AG20443 (cell line): ENCODE measurements around the gene NOS3.

Source experiments
- DNase-seq: peaks from one replicate; pipeline ENCODE4 v3.0.0; 2012; ENCODE audit warnings: low spot score, mixed read lengths

Gene NOS3

DNA sequence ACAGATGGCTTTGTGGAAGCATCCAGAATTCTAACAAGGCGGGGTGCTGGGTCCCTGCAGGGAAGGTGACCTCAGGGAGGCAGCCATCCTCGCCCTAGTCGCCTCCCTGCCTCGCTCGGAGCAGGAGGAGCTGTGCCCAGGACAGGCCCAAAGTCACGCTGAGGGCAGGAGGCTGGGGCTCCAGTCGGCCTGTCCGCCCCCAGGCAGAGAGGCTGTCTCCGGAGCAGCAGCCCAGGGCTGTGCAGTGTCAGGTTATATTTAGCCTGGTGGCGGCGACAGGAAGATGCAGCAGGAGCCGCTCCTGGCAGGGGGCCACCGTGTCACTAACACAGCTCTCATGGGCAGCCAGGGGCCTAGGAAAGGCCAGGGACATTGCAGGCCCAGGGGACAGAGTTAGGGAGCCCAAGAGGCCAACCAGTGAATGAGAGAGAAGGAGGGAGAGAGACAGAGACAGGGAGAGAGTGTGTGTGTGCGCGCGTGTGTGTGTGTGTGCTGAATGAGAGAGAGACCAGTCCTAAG, 26.2 kb upstream of the NOS3 start:
- no peak for DNase-seq

DNA sequence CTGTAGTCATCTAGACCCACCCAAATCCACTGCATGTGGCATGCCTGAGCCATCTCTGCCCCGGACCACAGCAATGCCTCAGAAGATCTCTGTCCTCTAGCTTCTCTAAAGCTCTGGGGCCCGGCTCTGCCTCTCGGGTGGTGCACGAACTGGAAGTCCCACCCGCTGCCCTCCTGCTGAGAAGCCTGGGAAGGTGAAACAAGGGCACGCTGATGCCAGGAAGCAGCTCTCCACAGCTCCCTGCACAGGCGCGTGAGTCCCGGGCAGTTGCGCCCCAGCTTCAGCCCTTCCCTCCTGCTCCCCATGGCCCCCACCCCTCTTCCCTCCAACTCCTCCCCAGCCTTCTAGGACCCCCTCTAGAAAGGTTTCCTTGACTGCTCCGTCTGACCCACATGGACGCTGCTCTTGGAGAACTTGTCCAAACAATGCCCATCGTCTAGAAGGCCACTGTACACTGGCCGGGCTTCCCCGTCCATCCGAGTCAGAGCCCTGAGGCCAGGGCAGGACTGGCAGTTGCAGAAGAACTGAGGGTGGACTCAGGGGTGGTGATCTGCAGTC, 25.5 kb upstream of the NOS3 start:
- no peak for DNase-seq

DNA sequence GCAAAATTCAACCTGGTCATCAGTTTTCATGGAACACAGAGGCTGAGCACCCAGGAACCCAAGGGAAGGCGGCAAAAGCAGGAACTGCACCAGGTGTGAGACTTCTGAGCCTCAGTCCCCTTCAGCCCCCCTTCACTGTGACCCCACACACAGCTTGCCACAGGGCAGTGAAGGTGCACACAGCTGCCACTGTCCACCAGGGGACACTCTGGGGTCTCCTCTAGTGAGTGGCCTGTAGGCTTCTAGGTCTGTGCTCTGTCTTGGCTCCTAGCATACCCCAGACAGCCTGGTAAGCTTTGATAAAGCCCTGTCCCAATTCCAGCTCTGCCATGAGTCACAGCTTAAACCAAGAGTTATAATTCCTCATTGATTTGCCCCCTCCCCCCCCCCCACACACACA, 24.8 kb upstream of the NOS3 start:
- DNase-seq: no peak

DNA sequence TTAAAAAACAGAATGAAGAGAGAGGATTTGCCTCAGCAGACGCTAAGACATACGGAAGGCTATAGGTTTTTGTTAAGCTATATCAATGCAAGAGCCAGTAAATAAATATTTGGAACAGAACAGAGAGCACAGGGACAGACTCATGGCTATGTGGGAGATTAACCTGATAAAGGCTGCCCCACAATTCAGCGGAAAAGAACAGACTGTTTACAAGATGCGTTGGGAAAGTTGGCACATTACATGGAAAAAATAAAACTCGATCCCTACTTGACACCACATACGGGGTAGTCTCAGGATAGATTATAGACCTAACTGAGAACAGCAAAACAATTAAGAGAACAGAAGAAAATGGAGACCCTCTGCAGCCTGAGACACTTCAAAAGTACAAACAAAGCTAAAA, 23.5 kb upstream of the NOS3 start:
- DNase-seq: no peak

DNA sequence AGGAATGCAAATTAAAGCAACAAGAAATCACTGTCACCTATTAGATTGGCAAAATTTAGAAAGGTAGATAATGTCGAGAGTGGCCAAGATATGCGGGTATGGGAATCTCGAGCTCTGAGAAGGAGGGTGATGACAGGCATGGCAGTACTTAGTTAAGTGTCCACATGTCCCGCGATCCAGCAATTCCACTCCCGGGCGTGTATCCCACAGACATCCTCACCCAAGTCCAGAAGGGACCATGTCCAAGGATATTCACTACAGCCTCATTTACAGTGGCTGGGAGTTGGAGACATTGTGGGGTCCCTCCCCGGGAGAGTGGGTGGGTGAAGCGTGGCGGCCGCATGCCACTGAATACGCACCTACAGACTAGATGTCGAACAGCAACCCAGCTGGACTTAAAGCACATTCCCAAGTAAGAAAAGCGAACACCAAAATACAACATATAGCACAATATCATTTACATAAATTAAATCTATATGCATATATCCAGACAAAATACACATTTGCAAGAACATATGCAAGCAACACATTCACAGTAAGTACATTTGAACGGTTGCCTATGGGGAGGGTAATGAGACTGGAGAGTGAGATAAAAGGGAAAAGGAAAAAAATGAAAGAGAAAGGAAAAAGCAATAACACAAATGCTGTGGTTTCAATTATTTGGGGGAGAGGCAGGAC, 22.6 kb upstream of the NOS3 start:
- DNase-seq: no peak

DNA sequence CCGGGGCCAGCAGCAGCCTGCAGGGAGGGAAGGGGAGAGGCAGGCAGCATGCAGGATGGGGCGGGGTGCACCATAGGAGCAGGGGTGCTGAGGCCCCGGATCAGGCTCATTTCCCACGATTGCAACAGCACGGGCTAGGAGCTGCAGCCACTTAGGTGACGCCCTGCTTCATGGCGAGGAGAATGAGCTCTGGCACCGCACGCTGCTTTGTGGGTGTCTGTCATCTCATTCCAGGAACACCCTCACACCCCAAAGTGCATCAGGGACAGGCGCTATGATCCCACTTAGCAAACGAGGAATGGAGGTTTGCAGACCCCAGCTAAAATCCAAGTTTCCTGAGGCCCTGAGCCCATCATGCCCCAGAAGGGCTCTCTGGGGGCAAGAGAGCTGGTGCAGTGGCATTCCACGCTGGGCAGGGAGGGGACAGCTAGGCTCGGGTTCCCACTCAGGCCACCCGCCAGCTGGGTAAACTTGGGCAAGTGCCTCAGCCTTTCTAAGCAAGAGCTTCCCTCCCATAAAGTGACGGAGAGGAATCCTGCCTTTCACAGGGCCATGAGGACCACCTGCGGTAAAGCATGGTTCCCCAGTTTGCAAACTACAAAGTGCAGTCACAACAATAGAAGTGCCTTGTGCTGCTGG, 22.0 kb upstream of the NOS3 start:
- peak; percentile 60 for DNase-seq

DNA sequence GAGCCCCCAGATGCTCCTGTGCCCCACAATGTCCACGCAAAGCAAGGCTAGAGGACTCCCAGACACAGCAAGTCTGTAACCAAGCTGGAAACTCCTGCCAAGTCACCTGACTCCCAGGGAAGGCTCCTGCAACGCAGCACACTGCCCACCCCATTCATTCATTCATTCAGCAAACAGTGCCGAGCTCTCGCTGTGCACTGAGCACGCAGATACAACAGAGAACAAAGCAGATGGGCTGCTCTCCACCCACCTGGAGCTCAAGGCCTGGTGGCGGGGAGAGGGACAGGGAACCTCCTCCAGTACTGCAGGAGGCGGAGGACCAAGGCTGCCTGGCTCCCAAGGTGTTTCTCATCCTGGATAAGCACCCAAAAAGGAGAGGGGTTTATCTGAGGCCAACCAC, 21.3 kb upstream of the NOS3 start:
- no peak for DNase-seq

DNA sequence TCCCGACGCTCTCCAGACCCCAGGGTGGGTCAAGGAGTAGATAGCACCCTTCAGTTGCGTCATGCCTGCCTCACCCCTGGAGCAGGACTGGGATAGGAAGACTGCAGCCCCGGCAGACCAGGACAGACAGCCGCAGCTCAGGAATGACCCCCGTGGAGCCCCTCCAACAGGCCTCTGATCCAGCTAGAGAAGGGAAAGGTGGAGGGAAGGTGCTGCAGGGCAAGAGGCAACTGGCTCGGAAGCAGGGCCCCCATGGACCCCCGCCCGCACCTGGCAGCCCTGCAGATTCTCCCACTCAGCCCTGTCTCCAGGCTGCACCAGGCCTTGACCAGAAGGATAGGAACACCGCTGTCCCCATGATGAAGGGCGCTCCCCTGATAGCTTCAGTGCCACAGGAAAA, 20.4 kb upstream of the NOS3 start:
- DNase-seq: no peak

DNA sequence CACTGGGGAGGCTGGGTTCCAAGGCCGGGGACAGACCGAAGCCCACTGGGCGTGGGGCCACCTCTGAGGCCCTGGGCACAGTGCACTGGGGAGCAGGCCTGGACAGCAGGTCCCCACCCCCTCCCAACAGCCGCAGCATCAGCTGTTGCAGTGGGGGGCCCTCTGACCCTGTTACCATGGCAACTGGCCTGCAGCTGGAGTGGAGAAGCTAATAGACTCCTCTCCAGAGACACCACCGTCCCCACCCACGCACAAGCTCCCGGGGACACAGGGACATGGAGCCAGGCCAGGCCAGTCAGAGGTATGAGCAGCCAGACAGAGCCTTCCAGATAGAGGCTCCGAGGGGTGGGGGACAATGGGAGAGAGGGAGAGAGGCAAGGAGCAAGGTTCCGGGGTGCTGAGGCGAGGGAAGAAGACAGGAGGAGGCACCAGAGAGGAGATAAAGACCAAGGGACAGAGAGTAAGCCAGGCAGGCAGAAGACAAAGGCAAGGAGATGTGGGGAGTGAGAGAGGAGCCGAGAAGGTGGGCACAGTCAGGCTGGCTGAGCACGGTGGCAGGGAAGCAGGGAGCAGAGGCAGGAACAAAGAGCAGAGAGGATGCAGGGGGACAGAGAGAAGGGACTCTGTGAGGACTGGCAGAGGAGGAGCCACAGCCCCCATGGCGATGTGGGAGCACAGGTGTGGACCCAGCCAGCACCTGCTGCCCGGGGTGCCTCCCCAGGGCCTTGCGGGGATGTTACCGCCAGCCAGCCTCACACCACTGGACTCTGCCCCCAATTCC, 19.4 kb upstream of the NOS3 start:
- DNase-seq: no peak

DNA sequence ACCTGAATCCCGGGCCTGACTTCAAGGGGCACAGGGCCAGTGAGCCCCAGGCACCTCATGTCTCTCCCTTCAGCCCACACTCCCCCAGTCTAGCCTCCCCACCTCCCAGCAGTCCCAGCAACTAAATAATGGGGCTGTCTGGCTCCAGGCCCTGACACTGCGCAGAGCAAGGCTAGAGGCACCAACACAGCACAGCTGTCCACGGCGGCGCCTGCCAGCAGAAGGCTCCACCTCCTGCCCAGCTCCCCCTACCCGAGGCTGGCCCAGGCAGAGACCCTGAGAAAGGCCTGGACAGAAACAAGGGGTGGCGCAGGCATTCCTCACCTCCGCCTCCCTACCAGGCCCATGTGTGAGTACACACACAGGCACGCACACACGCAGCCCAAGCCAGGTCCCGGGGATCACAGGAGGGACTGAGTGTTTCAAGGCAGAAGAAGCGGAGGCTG, 18.8 kb upstream of the NOS3 start:
- no peak for DNase-seq

DNA sequence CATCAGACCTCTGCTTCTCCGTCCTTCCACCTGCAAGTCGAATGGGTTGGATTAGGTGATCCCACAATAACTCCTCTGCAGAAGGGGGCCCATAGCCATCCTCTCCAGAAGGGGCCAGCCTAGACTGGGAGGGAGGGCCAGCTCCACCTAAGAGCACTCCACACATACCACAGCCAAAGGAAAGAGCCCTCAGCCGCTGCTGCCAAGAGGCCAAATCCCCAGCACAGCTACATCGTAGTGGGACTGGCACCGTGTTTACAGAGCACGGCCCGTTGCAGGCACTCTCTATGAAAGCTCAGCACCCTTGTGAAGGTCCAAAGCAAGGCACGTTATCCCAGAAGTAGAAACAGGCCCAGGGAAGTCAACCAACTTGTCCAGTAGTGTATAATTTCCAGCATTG, 18.1 kb upstream of the NOS3 start:
- no peak for DNase-seq

DNA sequence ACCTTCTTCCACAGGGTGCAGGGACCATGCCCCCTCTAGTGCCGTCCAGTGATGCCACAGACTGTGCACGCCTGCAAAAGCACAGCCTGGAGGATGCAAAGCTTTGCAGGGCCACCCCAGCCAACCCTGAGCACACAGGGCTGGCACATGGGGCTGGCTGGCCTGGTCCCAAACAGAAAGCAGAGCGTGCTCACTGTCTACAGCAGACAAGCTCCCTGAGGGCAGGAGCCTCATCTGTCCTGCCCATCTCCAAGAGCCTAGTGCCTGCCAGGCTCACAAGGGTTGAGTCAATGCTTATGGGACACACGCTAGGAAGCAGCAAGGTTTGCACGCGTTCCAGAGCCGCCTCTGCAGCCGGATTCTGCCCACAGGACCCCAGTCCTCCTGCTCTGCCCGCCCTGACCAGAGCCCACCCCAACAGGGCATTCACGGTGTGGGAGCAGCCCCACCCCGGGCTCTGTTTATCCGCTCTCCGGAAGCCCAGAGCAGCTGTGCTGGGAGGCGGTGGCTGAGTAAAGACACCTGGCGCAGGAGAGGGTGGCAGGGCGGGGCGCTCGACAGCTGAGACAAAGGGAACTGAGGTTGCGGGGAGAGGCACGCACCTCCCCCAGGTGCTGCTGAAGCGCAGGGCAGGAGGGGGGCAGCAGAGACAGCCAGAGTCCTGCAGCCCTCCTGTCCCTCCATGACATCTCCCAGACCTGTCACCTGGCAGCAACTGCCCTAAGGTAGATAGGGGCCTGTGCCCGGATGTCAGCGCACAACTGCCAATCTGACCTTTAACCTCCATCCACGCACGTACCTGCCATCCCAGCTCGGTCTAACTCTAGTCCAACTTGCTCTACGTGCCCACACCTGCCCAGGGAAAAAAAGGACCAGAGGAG, 17.0 kb upstream of the NOS3 start:
- no peak for DNase-seq

DNA sequence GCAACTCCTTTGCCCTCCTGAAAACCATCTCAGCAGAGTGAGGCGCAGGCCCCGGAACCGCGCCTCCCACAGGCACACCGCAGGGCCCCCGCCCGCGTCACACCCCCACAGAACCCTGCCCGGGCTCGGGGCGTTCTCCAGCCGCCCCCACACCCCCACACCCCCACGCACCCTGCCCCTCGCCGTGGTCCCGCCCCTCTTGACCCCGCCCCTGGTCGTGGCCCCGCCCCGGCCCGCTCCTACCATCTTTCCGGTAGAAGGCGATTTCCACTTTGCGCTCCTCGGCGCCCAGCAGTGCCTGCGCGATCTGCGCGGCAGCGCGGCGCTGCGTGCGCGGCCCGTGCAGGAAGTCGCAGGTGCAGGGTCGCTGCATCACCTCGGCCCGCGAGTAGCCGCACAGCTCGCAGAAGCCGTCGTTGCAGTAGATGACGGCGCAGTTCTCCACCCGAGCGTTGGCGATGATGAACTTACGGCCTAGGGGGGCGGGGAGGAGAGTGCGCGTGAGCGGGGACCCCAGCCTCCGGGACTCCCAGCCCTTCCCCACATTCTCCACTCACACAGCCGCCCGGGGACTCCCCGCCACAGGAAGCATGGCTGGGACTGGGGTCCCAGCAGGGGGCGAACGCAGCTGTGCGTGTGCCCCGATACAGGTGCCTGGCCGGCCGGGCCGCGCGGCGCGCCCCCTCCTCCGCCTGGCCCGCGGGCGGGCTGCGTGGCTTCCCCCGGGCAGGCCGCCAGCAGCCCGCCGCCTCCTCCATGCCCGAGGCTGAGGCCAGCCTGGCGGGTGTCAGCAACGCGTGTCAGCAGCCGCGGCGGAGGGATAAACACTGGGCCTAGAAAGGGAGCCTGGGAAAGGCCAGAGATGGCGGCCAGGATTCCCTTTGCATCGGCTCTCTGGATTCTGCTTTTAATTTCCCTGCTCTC, 16.1 kb upstream of the NOS3 start:
- peak; percentile 55 for DNase-seq

DNA sequence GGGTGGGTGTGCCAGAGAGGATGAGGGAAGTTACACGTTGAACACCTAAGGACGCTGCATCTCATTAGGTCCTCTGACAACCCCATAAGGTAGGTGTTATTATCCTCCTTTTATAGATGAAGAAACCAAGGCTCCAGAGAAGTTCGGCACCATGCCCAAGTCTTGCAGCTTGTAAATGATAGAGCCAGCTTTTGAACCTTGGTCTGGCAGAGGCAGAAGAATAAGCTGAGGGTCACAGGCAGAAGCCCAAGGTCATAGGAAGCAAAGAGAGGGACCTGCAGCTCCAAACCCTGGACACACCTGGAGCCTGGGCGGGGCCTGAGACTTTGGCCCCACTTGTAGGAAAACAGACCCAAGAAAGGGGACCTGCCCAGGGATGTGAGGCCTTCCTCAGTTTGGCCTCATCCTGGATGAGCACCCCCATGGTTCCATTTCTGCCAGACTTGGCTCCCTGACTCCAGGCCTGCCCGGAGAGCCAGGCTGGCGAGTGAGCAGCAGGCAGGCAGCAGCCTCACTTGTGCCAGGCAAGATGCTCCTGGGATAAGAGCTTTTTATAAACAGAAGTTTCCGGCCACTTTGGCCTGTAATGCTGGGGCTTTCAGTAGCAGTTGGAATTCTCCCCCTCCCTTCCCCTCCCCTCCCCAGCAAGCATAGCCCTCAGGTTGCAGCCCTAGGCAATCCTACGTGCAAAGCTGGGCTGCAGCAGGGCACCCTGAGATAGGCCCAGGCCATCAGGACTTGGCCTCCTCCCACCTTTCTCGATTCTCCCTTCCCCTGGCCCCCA, 15.1 kb upstream of the NOS3 start:
- DNase-seq: no peak

DNA sequence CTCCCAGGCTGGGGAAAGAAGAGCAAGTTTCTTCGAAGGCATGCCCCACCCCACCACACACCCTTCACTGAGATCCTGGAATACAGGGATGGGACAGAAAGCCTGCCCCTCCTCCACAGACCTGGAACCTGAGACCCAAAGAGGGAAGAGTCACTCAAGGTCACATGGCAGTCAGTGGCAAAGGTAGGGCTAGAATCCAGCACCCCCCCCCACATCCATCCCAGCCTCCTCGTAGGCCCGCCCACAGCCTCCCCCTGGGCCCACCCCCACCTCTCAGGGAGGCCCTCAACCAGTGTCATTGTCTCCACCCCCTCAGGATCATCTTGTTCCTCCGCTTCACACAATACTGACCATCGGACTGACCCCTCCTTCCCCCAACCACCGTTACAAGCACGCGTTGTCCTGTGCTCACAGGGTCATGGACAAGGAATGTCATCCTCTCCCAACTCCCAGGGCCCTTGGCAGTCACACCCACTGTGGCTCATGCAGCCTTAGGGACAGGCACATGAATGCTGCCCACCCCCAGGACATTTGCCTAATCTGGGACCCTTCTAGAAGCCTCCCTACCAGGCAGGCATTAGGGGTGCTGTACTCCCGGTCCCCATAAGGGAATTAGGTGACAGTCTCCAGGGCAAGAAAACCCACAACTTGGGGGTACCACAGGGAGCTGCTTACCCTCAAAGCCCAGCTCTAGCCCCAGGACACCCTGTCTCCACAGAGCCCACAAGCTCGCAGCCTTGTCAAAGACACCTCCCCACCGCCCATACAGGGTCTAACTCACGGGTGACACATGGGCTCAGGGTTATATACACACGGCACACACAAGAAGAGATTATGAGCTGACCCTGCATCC, 14.1 kb upstream of the NOS3 start:
- DNase-seq: no peak

DNA sequence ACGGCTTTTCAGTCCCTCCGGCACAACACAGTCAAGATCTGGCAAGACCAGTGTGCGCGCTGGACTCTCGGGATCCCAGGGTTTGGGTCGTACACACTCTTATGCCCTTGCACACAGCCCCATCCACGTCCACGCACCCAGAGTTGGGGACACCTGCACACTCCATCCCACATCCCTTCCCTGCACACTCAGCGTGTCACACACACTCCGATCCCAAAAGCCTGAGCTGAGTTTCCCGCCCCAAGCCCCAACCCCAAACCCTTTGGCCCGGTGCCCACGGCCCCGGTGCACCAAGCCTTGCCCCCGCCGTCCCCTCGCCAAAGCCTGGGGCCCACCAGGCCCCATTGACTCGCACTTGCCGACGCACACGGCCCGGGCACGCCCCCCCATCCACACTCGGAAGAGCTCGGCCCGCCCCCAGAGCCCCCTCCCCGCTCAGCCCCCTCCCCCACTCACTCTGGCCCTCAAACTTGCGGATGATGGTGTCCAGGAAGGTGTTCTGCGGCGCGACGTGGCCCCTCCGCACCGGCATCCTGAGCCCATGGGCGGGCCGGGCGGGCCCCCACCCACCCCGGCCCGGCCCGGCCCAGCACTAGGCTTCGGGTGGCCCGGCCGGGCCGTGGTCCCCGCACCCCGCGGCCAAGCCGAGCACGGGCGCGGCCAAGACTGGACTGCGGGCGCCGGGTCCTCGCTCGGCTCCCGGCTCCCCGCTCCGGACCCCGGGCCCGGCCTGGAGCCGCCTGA, 13.3 kb upstream of the NOS3 start:
- DNase-seq: no peak

DNA sequence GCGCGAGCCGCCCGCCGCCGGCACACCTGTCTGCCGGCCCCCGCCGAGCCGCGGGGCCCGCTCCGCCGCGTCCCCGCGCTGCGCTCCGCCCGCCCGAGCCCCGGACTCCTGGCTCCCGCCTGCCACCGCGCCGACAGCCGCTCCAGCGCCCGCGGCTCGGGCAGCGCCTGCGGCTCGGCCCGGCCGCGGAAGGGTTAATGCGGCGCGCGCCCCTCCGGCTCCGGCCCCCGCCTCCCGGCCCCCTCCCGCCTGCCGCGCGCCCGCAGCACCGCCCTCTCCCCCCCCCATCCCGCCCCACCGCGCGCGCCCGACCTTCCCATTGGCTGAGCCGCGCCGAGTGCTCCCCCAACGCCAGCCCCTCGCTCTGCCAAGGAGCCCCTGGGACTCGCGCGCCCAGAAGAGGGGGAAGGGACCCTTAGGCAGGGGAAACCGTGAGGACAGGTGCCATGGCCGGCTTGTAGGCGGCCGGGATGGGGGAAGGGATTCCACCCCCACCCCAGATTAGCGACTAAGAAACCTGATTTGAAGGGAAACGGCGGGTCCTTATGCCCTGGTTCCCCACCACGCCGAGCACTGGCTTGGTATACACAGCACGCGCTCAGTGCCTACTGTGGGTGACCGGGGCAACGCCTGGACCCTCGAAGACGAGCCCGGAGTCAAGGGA, 12.6 kb upstream of the NOS3 start, which contains the start of gene KCNH2:
KCNH2 (minus strand) TSS at position 196 of the 664 bp plus-strand sequence. CDS start 408 bp downstream, outside the sequence.
- DNase-seq: peak; percentile 58
